Stimulated activated CD4-positive, alpha-beta T cell treated with anti-CD3 and anti-CD28 coated beads, TNF-alpha, amount 100 ng/mL, for 4 hours (primary cell): ENCODE results near the gene SRSF9.
A peak's percentile ranks its signal among the peaks of the same experiment; 100 is the strongest.
"Not testable (repeated sequence)": the region's sequence is repeated elsewhere in the genome, so short reads cannot be mapped to it uniquely, and the experiment has no call there.

Source experiments
- DNase-seq, 3 experiments: peaks; one replicate each; pipeline ENCODE4 v3.0.0-alpha.2; 2020; ENCODE audit warnings: low read depth in 3 of 3

Gene SRSF9

DNA sequence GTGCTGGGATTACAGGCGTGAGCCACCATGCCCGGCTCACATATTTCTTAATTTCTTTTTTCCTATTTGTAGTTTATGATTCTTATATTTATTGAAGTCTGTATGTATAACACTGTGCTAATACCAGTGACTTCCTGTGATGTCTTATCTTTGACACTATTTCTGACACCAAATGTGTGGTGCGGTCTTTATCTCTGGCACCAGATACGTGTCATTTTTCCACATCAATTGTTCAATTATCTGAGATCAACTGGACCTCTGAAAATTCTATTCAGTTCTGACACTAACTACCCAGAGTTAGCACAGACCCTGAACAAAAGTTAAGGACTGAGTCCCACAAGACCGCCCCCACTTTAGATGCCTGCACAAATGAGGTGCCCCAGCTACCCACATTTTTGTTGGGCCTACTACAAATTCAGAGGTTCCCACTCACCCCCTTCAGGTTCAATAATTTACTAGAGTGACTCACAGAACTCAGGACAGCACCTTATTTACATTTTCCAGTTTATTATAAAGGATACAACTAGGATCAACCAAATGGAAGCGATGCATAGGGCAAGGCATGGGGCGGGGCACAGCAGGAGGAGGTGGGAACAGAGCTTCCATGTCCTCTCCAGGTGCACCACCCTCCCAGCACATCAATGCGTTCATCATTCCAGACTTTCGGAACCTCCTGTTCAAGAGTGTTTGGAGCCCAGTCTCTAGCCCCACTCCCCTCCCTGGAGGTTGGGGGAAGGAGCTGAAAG lies 11.6 kb upstream of the SRSF9 start:
- no peak for DNase-seq

DNA sequence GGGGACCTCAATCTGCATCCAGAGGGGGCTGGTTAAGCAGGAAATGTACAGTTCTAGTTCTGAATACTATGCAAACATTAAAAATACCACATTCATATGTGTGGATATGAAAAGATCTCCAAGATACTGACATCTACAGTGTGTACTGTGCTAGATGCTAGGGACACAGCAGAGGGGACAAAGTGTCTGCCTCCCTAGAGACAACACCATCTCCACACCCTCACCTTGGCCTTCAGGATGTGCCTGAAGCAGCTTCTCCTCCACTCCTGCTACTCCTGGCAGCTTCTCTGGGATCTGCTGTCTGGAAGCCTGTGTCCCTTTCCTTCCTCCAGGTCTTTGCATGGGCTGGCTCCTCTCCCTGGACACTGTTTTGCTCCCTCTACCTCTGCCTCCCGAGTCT lies 10.7 kb upstream of the SRSF9 start:
- DNase-seq = no peak

DNA sequence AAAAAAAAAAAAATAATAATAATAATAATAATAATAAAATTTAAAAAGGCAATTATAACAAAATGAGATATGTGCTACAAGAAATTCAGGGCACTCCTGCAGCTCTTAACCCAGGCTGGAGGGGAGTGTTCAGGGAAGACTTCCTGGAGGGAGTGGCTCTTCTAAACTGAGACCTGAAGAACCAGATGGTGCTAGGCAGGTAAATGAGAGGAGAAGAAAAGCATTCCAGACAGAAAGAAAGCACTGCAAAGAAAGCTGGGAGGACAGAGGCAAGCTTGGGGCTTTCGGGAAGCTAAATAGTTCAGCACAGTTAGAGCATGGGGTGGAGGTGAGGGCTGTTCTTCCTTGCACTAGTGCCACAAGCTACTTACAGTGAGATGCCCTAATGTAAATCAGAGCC lies 9.9 kb upstream of the SRSF9 start:
- no peak for DNase-seq

DNA sequence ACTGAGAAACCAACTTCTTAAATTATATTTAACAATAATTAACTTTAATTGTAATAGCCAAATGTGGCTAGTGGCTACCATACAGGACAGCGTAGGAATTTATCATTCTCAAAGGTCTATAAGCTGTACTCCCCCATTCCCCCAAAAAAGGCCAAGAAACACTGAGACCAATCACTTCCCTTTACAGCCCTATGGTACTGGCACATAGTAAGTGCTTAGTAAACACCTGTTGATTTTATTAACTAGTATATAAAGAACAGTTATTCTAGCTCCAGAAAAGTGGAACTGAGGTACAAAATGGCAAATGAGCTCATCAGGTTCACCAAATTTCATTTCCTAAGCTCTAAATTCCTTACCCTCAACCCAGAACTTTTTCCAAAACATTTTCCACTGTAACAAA lies 6.1 kb upstream of the SRSF9 start:
- no peak for DNase-seq

DNA sequence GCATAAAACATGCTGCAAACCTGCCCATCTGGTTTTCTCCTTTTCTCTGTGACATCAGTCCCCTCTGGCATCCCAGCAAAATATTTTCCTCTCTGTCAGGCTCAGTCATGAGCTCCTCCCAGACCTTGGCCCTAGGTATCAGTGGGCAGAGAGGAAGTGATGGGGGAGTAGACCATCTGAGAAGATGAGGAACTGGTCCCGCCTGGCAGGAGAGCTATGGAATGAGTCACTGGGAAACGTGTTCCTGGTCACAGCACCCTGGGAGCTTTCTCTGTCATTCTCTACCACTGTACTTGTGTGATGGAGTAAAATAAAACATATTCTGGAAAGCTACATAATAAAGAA lies 5.0 kb upstream of the SRSF9 start:
- no peak for DNase-seq

DNA sequence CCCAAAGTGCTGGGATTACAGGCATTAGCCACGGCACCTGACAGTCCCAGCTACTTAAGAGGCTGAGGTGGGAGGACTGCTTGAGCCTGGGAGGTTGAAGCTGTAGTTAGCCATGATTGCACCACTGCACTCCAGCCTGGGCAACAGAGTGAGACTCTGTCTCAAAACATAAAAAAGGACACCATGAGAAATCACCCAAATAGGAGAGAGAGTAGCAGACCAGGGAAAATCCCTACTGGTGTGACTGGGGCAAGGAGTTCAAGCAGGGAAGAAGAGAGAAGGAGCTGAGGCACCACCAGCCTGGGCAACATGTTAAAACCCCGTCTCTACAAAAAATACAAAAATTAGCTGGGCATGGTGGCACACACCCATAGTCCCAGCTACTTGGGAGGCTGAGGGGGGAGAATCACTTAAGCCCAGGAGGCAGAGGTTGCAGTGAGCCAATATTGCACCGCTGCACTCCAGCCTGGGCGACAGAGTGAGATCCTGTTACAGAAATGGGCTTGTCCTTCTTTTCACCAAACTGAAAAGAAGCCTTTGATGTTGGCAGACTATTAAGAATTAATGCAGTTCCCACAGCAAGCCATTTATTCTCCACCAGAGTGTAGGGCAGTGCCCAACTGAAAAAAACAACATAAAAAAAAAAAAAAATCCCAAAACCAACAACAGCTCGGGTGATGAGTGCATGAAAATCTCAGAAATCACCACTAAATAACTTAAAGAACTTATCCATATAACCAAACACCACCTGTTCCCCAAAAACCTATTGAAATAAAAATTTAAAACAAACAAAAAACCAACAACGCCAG lies 4.5 kb upstream of the SRSF9 start:
- DNase-seq = no peak

DNA sequence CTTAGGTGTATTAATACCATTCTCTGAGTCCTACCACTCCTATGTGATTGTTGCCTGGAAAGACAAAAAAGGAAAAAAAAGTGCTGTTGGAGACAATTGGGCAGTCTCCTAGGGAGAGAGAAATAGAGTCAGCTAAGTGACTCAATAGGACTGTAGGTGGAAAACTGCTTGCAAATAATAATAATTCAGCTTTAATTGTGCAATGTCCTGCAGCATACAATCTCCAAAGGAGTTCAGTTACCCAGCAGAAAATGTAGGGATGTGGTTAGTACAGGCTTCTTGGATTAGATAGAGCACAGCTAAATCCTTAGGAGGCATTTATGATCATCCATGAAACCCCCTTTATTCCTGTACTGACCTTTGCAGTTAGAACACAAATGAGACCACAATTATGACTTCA lies 3.0 kb upstream of the SRSF9 start:
- DNase-seq = no peak

DNA sequence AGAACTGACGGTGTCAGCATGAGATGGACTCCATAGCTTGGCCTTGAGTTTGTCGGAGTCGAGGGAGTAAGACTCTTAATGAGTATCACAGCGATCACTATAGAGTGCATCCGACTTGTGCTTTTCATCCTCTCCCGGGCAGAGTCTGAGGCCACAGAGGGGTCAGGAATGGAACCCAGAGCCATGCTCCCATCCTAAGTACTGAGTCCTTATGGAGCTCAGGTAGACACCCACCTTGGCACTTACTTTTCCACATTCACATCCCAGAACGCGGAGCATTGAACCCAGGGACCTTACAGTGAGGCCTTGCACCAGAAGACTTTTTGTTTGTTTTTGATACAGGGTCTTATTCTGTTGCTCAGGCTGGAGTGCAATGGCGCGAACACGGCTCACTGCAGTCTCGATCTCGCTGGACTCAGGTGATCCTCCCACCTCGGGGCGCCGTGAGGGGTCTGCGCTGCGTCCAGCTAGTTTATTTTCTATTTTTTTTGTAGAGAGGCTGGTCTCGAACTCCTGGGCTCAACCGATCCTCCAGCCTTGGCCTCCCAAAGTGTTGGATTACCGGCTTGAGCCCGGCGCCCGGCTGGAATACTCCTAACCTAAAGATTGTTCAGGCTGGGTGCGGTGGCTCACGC lies 719 bp upstream of the SRSF9 start:
- DNase-seq = no peak

DNA sequence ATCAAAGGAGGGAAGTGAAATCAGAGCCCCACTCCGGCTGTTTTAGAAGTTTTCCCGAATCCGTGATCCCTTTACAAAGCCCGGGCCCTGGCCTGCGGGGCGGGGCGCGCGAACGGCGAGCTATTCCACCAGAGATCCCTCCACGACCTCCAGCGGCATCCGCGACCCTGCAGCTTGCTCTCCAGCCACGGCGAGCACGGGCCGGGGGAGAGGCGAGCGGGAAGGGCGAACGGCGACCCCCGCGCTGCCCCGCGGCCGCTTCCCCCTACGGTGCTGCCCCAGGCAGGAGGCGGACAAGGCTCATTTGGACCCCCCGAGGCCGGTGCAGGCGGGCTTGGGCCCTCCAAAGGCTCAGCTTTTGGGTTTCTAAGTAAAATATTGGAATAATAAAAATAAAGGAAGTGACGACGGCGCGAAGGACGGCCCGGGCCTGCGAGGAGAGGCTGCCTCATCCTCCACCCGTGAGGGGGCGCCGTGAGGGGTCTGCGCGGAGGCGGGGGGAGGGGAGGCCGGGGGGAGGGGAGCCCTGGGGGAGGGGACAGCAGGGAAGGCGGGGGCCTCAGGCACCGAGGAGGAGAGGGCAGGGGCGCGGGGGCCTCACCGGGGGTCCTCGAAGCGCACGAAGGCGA lies 613 bp downstream of the SRSF9 start:
- peak; percentile 12 to 46 (median 31) for DNase-seq

DNA sequence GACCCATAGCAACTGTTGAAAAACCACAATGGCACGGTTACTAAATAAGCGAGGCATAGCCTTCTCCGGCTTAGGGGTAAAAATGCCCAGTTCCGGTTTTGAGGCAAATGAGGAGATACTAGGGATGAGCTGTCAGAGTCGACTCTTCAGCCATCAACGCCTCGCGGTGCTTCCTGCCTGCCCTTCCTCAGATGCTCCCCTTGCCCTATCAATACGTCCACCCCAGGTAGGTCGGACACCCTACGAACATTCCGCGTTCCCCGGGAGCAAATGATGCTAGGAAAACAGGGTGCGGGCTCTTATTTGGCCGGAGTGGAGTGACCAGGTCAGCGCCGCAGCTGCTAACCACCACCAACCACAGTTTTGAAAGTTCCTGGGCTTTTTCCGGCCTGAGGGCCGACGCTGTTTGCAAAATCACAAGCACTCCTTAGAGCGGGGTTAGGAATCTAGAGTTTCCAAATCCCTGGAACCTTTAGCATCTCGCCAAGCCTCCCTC lies 1.2 kb downstream of the SRSF9 start:
- no peak for DNase-seq

DNA sequence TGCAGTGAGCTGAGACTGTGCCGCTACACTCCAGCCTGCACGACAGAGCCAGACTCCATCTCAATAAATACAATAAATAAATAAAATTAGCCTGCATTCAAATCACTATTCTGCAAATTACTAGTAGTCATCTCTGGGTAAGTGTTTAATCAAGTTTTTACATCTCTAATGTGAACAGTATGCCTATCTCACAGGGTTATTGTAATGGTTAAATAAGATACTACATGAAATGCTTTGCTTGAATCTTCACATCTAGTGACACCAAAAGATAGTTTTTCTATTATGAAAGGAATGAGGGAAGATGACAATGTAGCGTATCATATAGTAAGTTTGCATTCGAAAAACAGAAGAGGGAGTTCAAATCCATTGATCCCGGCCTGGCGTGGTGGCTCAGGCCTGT lies 2.1 kb downstream of the SRSF9 start:
- DNase-seq = no peak

DNA sequence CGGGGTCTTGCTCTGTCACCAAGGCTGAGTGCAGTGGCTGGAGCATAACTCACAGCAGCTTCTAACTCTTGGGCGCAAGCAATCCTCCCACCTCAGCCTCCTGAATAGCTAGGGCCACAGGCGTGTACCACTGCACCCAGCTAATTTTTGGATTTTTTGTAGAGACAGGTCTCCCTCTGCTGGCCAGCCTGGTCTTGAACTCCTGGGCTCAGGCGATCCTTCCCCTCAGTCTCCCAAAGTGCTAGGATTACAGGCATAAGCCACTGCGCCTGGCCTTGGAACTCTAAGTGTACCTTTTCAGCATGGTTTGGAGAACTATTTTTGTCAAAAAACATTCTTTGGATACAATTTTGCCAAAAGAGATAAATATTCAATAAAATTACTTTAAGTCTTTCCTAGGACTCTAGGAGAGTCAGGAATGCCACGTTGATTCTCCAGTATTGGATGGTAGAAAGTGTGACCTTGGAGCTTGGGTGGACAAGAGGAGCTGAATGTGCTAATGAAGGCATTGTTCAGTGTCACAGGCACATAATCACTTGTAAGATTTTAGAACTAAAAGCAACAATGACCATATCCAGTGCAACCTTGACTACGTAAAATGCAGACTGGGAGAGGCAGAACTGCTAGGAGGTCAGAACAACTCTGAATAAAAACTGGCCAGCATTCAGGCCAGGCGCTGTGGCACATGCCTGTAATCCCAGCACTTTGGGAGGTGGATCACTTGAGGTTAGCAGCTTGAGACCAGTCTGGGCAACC lies 2.8 kb downstream of the SRSF9 start:
- DNase-seq = peak in 1 of 3 experiments; percentile 15

DNA sequence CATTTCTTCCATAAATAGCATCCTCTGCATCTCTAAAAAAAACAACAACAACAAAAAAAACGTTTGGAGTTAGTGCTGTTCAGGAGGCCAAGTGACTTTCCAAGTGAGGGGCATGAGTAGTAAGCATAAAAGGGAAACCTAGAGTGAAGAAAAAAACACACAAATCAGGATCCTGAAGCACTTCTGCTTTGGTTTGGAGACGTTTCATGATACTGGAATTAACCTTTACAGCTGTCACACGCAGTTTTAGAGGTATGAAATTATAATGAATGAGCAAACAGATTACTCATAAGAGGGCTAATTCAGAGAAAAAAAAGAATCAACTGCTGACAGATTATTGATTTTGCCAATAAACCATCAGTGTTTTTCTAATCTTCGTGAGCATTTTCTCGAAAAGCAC lies 3.8 kb downstream of the SRSF9 start:
- DNase-seq = no peak

DNA sequence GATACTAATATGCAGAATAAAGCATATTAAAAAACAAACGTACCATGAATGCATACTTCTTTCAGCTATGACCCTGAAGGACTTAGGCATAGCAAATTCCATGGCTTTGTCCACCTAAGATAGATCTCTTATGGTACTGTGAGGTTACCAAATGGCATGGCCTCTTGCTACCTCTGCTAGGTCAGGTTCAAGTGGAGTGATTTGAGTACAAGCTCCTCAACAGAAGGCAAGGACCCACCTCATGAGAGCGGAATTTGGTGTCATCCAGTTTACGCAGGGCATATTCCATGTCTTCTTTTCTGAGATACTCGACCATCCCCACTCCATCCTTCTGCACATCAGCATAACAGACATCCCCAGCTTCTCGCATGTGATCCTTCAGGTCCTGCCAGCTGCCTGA lies 5.8 kb downstream of the SRSF9 start:
- DNase-seq = no peak

DNA sequence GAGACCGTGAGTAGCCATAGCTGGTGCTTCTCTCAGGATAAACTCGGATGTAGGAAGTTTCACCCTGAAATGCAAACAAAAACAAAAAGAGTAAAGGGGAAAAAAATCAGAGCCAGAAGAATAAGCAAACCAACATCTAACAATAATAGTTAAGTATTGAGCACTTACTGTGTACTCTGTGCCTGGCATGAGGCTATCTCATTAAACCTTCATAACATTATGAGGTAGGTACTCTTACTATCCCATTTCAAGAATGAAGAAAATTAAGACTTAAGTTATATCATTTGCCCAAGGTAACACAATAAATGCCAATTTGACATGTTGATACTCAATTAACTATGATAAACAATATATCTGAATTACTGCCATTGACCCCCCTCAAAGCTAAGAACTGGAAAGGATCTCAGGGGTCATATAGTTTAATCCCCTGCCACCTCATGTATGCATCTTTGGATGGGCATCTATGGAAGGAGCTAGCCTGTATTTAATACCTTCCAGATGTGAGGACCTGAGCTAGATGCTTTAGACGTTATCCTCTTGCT lies 7.4 kb downstream of the SRSF9 start:
- DNase-seq = no peak

DNA sequence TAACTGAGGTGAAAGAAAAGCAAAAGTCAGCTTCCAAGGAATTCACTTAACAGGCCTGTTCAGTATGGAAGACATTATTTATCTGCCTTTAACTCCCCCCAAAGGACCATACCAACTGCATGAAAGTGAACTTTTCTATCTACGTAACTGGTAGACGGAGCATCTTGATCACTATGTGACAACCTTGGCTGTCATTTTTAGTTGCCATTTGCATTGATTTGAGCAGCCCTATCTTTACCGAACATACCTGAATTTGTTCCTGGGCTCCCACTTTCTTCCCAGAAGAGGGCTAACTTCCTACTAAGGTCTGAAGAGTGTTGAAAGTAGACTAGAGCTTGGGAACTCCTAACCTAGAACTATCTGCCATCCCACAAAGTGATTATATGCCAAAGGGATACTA lies 9.4 kb downstream of the SRSF9 start:
- no peak for DNase-seq

DNA sequence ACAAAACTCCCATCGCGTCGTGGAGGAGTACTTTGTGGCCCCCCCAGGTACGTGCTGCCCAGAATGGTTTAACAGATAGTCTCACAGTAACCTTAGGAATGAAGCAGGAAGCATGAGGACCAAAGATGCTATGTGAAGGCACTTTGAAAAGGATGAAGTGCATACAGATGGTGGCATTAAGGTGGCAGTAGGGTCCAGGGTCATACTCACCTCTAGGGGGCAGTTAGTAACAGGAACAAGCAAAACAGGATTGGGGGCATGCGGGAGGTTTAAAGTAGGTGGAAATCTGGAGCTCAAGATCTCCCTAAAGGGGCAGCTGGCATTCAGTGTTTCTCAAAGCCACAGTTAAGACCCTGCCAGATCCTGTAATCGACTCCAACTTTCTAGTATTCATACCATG lies 12.4 kb downstream of the SRSF9 start:
- DNase-seq = no peak

DNA sequence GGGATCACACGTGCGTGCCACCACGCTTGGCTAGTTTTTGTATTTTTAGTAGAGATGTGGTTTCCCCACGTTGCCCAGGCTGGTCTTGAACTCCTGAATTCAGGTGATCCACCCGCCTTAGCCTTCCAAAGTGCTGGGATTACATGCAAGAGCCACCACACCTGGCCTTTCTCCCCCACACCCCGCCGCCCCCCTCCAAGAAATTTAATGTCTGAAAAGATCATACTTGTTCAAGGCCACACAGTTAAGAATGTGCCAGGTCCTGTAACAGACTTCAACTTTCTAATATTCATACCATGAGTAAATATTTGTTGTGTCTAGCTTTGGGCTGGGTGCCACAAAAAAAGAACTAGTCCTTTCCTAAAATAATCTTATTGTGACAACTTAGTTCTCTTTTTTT lies 14.2 kb downstream of the SRSF9 start:
- DNase-seq = no peak

DNA sequence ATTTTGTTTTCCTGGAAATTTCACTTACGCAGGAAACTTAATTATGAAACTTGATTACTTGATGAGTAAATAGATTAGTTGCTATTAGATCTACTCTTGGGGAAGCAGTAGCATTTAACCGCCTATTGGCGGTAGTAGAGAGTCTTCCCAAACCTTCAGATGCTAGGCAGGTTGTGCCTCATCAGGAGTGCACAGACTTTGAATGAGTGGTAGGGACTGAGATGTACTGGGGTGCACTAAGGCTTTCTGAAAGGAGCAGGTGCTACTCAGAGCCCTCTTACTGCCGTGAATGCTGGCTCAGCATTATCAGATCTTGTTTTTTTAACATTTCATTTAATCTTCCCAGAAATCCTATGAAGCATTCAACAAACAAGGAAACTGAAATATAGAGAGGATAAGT lies 15.6 kb downstream of the SRSF9 start:
- DNase-seq = no peak

DNA sequence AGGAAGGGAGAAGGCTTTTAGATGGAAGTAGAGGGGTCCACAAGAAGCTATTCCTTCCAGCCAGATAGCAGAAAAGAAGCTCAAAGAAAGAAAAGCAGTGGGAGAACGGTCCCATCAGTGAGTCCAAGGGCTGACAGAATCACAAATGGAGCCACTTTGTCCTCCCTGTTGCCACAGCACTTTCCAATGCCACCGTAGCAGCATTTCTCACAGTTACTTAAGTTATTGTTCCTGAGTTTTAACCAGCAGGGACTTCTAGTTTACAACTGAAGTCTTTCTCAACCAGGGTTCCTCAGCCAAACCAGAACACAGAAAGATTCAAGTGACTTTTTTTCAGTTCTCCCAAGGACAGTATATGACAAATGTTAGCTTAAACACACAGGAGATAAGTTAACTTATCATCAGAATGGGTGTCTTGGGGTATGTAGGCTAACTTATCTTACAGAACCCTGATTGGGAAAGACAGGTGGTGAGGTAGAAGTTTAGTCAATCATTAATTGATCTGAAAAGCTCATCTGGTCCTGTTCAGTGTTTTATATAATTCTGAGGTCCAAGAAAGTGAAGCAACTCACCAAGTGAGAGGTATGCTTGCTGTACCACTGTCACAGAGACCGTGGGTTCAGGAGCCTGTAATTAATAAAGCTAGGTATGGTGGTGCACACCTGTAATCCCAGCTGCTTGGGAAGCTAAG lies 16.3 kb downstream of the SRSF9 start:
- DNase-seq = no peak

DNA sequence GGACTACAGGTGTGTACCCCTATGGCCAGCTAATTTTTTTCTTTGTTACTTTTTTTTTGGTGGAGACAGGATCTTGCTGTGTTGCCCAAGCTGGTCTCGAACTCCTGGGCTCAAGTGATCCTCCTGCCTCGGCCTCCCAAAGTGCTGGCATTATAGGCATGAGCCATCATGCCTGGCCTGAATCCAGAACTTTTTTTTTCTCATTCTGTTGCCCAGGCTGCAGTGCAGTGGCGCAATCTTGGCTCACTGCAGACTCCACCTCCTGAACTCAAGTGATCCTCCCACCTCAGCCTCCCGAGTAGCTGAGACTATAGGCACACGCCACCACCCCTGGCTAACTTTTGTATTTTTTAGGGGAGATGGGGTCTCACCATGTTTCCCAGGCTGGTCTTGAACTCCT lies 17.0 kb downstream of the SRSF9 start:
- DNase-seq = not testable (repeated sequence)
